SK-N-SH (cell line): ENCODE measurements around the gene RAD21L1. TPM values are rescaled to one million over a fixed set of nuclear protein-coding genes. Genes with fewer than 3 reads are reported as not detected.

Experiments used
- CTCF ChIA-PET: fragments of 300-600, 350-600 bp; formaldehyde crosslinking; extraction: SDS; loops from one replicate; lab custom pipeline; 2021; lab: Yijun Ruan, JAX
- POLR2A ChIA-PET: fragments of 350-600 bp; sonication (Branson Sonifier 250); formaldehyde crosslinking; extraction: SDS; loops from one replicate; lab custom pipeline; 2020; ENCODE audit warnings: antibody characterized with exemption, inconsistent platforms; lab: Yijun Ruan, JAX
- DNase-seq: peaks from one replicate; pipeline ENCODE4 v3.0.0; 2012
- H2AFZ ChIP-seq: fragments of 200-600 bp; sonication (generic); 2 replicates; pipeline ENCODE4 v1.8.1; 2016; ENCODE audit warnings: antibody characterized with exemption, mild to moderate bottlenecking, low read depth
- H3F3A ChIP-seq: fragments of 200-600 bp; sonication (generic); replicated peaks from 2 replicates; pipeline ENCODE3; 2016; ENCODE audit warnings: antibody characterized with exemption, mild to moderate bottlenecking; ENCODE audit not compliant: insufficient read depth
- H3K27ac ChIP-seq, 2 experiments: fragments of 200-500 bp in 1 of 2; fragments of 200-600 bp in 1 of 2; sonication (Bioruptor generic) in 1 of 2; sonication (generic), shearing (Covaris generic) in 1 of 2; 2 replicates each; pipeline versions ENCODE4 v1.5.1 to v1.6.1; 2014 to 2016; ENCODE audit warnings: low read depth in 2 of 2, inconsistent platforms in 1 of 2, low read length in 1 of 2, mild to moderate bottlenecking in 1 of 2, mixed read lengths in 1 of 2
- H3K27me3 ChIP-seq: fragments of 200-600 bp; sonication (generic), shearing (Covaris generic); 2 replicates; pipeline ENCODE4 v1.6.1; 2016; ENCODE audit warnings: mixed run types; ENCODE audit not compliant: insufficient read depth
- H3K36me3 ChIP-seq, 2 experiments: fragments of 200-500 bp in 1 of 2; fragments of 200-600 bp in 1 of 2; sonication (Bioruptor generic) in 1 of 2; sonication (generic) in 1 of 2; replicated peaks in 1 of 2; 2 replicates each; pipeline versions ENCODE3 to v1.5.1; 2014 to 2016; ENCODE audit warnings: low read length in 1 of 2, mild to moderate bottlenecking in 1 of 2; ENCODE audit not compliant: insufficient read depth in 2 of 2, control insufficient read depth in 1 of 2
- H3K4me1 ChIP-seq, 2 experiments: fragments of 200-500 bp in 1 of 2; fragments of 200-600 bp in 1 of 2; sonication (Bioruptor generic) in 1 of 2; sonication (generic), shearing (Covaris generic) in 1 of 2; 2 replicates each; pipeline versions ENCODE4 v1.5.1 to v1.6.1; 2014 to 2016; ENCODE audit warnings: low read depth in 1 of 2, low read length in 1 of 2, mixed run types in 1 of 2; ENCODE audit not compliant: insufficient read depth in 2 of 2, control insufficient read depth in 1 of 2
- H3K4me2 ChIP-seq: fragments of 200-600 bp; sonication (generic), shearing (Covaris generic); 2 replicates; pipeline ENCODE4 v1.6.1; 2017; ENCODE audit warnings: mixed run types
- H3K4me3 ChIP-seq, 2 experiments: fragments of 200-500 bp in 1 of 2; fragments of 200-600 bp in 1 of 2; sonication (Bioruptor generic) in 1 of 2; sonication (generic), shearing (Covaris generic) in 1 of 2; 2 replicates each; pipeline versions ENCODE4 v1.5.1 to v1.8.1; 2014 to 2016; ENCODE audit warnings: low read depth in 2 of 2, inconsistent platforms in 1 of 2, low read length in 1 of 2, mild to moderate bottlenecking in 1 of 2, mixed read lengths in 1 of 2, moderate library complexity in 1 of 2
- H3K79me2 ChIP-seq: fragments of 200-600 bp; sonication (generic); 2 replicates; pipeline ENCODE4 v1.8.1; 2017; ENCODE audit warnings: mild to moderate bottlenecking; ENCODE audit not compliant: insufficient read depth
- H3K9ac ChIP-seq: fragments of 200-600 bp; sonication (generic); 2 replicates; pipeline ENCODE4 v1.6.1; 2017; ENCODE audit warnings: mixed run types
- H3K9me2 ChIP-seq: fragments of 200-600 bp; sonication (generic); 2 replicates; pipeline ENCODE4 v1.6.1; 2017; ENCODE audit warnings: mixed run types
- H3K9me3 ChIP-seq: fragments of 200-600 bp; sonication (generic); 2 replicates; pipeline ENCODE4 v1.6.1; 2017; ENCODE audit warnings: mixed run types, mild to moderate bottlenecking, moderate library complexity
- H4K20me1 ChIP-seq: fragments of 200-600 bp; sonication (generic); 2 replicates; pipeline ENCODE4 v1.6.1; 2017; ENCODE audit warnings: mild to moderate bottlenecking, mixed run types; ENCODE audit not compliant: insufficient read depth
- EP300 ChIP-seq, 2 experiments: IDR thresholded peaks; 2 replicates each; pipeline versions ENCODE4 v1.4.0 to v1.6.1; 2012; ENCODE audit warnings: borderline replicate concordance in 1 of 2, low read depth in 1 of 2, low read length in 1 of 2
- EZH2phosphoT487 ChIP-seq: fragments of 200-600 bp; sonication (generic); IDR thresholded peaks from 2 replicates; pipeline ENCODE4 v1.6.1; 2017; ENCODE audit warnings: low read depth, mixed run types, mild to moderate bottlenecking, antibody characterized with exemption, moderate library complexity, borderline replicate concordance
- FOSL2 ChIP-seq: IDR thresholded peaks from 2 replicates; pipeline ENCODE4 v1.4.0; 2012; ENCODE audit warnings: low read depth, mild to moderate bottlenecking, moderate library complexity, borderline replicate concordance
- FOXJ3 ChIP-seq: sonication (generic); formaldehyde crosslinking; IDR thresholded peaks from 2 replicates; pipeline ENCODE4 v1.5.1; 2020; ENCODE audit warnings: mild to moderate bottlenecking, missing genetic modification reagents
- GATA2 ChIP-seq: sonication (generic); formaldehyde crosslinking; IDR thresholded peaks from 2 replicates; pipeline ENCODE4 v1.5.0; 2020; ENCODE audit warnings: mild to moderate bottlenecking, missing genetic modification reagents
- IRF3 ChIP-seq: fragments of 150-350 bp; IDR thresholded peaks from 2 replicates; pipeline ENCODE4 v1.6.1; 2016; ENCODE audit warnings: mild to moderate bottlenecking, low read depth, low read length
- JUND ChIP-seq: IDR thresholded peaks from 2 replicates; pipeline ENCODE4 v1.4.0; 2012
- NFIC ChIP-seq: IDR thresholded peaks from 2 replicates; pipeline ENCODE4 v1.4.0; 2012; ENCODE audit warnings: borderline replicate concordance
- PBX3 ChIP-seq: IDR thresholded peaks from 2 replicates; pipeline ENCODE4; 2012
- REST ChIP-seq: IDR thresholded peaks from 2 replicates; pipeline ENCODE4 v1.6.1; 2012; ENCODE audit warnings: mild to moderate bottlenecking, low read depth, low read length, moderate library complexity
- SMC3 ChIP-seq: IDR thresholded peaks from 2 replicates; pipeline ENCODE4 v1.6.1; 2012; ENCODE audit warnings: low read depth, low read length, improper control_type of control experiment
- TEAD4 ChIP-seq: IDR thresholded peaks from 2 replicates; pipeline ENCODE4 v1.4.0; 2012; ENCODE audit warnings: mild to moderate bottlenecking, borderline replicate concordance; ENCODE audit not compliant: insufficient read depth
- USF2 ChIP-seq: fragments of 150-350 bp; IDR thresholded peaks from 2 replicates; pipeline ENCODE4 v1.6.1; 2017; ENCODE audit warnings: antibody characterized with exemption, low read length, low read depth, borderline replicate concordance
- WGBS: methylation state at CpG from one replicate; pipeline ENCODE4 v1.1.6; 2017; ENCODE audit warnings: low lambda C conversion rate; 5-methylcytosine and 5-hydroxymethylcytosine counted together
- polyA plus RNA-seq, 3 experiments: library from polyadenylated mRNA; depleted of rRNA; stranded (reverse); fragments of >200 nt; gene quantifications; 2 replicates each; pipeline ENCODE4 v1.2.3, GENCODE V29; 2012

RAD21L1 gene
- polyA plus RNA-seq, 1 of the 3 experiments (the other 2 are of a cell fraction), result 0.03 TPM

GRCh38 chr20:1183153-1183552, 42.7 kb upstream of the RAD21L1 start:
- ChIA-PET CTCF (interaction anchor here (1.3 to 3.6 kb wide), 4 partner anchors 11 to 364 kb away, joined by 6 to 20 read pairs (median 10); no protein-coding TSS in a partner anchor), POLR2A (no interaction called here)
- Histone ChIP-seq H3F3A (no peaks in the 10 kb centered on the region), H3K79me2 (no peaks in the 10 kb centered on the region), H3K27ac (no peak overlapping the region), H3K4me3 (no peak overlapping the region), H2AFZ (no peak overlapping the region), H3K4me2 (no peak overlapping the region), H3K9me2 (no peaks in the 10 kb centered on the region), H3K9ac (no peak overlapping the region), H4K20me1 (no peaks in the 10 kb centered on the region), H3K36me3 (no peaks in the 10 kb centered on the region), H3K9me3 (no peaks in the 10 kb centered on the region), H3K27me3 (no peaks in the 10 kb centered on the region), H3K4me1 (peaks cover 0 to 3% of the 10 kb centered on the region in 2 experiments; a peak in 1 of 4 replicates)
- no peak for TF ChIP-seq NFIC
- no peak for TF ChIP-seq TEAD4
- no peak for TF ChIP-seq PBX3
- TF ChIP-seq EP300 (IDR thresholded peaks at IDR 0.05; ENCODE audit: borderline replicate concordance in 1 of 2, low read depth in 1 of 2, low read length in 1 of 2), result no peak
- no peak for TF ChIP-seq SMC3
- no peak for TF ChIP-seq IRF3
- TF ChIP-seq JUND, result no peak
- no peak for TF ChIP-seq FOSL2
- TF ChIP-seq FOXJ3 (CRISPR knock-in tag), result no peak
- WGBS, result 89% methylated on average over 6 of the region's 6 CpGs
- DNase-seq, result no peak

GRCh38 chr20:1184260-1184637, 41.6 kb upstream of the RAD21L1 start:
- CTCF ChIA-PET, result interaction anchor here (0.6 to 3.6 kb wide), 7 partner anchors 13 to 366 kb away, joined by 3 to 20 read pairs (median 6); partner anchors contain the start of gene NSFL1C
- 0 out of 2 replicates have a peak overlapping the region, but pooled peaks have one; percentile 74 for H3K4me2 ChIP-seq
- peak overlapping the region; percentile 48 to 50; a peak in 1 of 4 replicates for H3K4me3 ChIP-seq
- H3K79me2 ChIP-seq, result no peaks in the 10 kb centered on the region
- H4K20me1 ChIP-seq, result no peaks in the 10 kb centered on the region
- no peaks in the 10 kb centered on the region for H3K36me3 ChIP-seq
- WGBS, result 78% methylated on average over 13 of the region's 13 CpGs
- no peak overlapping the region for H3K9ac ChIP-seq
- no peaks in the 10 kb centered on the region for H3K9me3 ChIP-seq
- peak; percentile 39 for DNase-seq
- POLR2A ChIA-PET, result no interaction called here
- H2AFZ ChIP-seq, result no peak overlapping the region
- H3K27ac ChIP-seq, result no peak overlapping the region
- no peaks in the 10 kb centered on the region for H3K27me3 ChIP-seq
- H3F3A ChIP-seq, result no peaks in the 10 kb centered on the region
- no peaks in the 10 kb centered on the region for H3K9me2 ChIP-seq
- TF ChIP-seq USF2 (no peak), TEAD4 (no peak), REST (no peak), GATA2 (no peak), EZH2phosphoT487 (no peak)
- peaks cover 0 to 3% of the 10 kb centered on the region in 2 experiments; a peak in 1 of 4 replicates for H3K4me1 ChIP-seq
